Measurements from ENCODE around the gene MTERF4.

MTERF4 gene

DNA sequence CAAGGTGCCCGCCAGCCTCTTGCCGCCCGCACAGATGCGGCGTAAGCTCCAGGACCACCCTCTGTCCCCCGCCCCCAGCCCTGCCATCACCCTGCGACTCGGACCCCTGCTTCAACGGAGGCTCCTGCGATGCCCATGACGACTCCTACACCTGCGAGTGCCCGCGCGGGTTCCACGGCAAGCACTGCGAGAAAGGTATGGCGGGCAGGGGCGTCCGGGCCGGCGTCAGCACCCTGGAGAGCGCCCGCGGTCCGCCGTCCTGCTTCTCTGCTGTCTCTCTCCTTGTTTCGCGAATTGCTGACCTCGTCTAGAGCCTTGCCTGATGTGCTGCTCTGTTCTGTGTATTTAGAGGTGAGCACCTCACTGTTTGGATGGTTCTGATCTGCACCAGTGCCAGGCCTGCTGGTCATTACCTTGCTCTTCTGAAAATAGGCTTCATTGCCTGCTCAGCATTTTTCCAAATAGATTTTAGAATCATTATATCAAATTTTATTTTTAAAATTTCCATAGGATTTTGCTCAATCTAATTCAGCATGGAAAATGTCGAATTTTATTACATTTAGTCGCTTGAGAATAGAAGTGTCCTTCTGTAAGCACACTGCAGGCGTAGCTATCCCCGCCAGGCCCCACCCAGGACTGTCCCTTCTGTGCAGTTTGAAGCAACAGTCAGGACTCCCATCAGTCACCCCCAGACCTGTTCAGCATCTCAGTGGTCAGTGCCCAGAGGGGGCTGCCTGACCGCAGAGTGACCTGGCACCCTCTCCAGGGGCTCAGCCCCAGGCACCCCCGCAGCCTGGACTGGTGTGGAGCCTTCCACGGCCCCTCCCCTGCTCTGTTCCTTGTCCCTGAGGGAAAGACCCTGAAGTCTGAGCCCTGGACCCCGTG, 52.1 kb downstream of the MTERF4 start:
- no peak for DNase-seq (ENCODE audit: low read depth)

DNA sequence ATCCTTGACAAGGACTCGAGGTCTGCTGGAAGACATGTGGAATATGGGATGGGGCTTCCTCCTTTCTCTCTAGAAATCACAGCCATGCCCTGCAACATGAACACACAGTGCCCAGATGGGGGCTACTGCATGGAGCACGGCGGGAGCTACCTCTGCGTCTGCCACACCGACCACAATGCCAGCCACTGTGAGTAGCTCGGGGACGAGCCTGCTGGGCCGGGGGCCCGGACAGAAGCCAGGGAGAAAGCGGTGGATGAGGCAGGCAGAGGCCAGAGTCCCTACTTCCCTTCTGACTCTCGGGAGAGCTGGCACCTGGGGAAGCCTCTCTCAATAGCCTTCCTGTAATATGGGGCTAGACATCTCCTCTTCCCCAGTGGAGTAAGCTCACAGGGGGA, 53.1 kb downstream of the MTERF4 start:
- DNase-seq (ENCODE audit: low read depth), result no peak

DNA sequence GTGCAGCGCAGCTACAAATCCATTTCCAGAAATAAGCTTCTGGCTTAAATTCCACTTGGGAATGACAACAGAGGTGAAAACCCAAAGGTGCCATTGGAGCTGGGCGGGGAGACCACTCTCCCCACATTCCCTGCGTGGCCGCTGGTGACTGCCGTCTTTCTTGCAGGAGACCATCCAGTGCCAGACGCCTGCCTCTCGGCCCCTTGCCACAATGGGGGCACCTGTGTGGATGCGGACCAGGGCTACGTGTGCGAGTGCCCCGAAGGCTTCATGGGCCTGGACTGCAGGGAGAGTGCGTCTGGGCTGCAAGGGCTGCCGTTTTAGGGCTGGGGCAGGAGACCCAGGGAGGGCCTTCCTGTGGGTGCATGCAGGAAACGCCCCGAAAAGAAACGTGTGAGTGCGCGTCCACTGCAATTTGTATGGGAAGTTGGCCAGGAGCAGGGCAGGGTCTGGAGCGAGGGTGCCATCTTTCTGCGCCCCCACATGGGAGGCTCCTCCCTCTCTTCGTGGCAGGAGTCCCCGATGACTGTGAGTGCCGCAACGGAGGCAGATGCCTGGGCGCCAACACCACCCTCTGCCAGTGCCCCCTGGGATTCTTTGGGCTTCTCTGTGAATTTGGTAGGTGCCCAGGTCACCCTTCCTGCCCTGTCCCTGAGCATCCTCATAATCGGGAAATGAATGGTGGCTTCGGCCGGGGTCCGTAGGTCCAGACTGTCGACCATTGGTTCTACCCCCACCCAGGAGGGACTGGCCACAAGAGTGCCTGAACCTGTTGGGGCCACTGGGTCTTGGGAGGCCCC, 53.7 kb downstream of the MTERF4 start:
- DNase-seq (ENCODE audit: low read depth), result no peak

DNA sequence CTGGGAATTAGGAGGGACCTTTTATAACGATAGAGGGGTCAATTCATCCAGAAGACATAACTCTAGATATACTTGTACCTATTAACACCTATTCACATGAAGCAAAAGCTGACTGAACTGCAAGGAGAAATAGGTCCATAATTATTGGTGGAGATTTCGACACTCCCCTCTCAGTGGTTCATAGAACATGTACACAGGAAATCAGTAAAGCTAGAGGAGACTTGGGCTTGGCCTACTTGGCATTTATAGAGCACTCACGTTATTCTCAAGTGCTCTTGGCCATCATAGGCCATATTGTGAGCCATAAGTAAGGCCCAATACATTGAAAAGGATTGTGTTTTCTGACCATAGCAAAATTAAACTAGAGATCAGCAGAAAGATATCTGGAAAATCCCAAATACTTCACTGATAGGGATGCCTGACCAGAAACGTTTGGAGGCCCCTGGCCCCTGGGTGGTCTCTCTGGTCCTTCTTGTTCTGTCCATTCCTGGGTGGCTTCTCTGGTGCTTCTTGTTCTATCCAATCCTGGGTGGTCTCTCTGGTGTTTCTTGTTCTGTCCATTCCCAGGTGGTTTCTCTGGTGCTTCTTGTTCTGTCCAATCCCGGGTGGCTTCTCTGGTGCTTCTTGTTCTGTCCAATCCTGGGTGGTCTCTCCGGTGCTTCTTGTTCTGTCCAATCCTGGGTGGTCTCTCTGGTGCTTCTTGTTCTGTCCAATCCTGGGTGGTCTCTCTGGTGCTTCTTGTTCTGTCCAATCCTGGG, 54.7 kb downstream of the MTERF4 start:
- DNase-seq (ENCODE audit: low read depth), result no peak

Data from activated T-cell treated with anti-CD3 and anti-CD28 coated beads for 1 hour (primary cell).